Loucy (cell line): Measurements from ENCODE around the gene MGAM2.

ENCODE experiments used
- H2AFZ ChIP-seq: fragments of 200-600 bp; sonication (generic); 2 replicates; pipeline ENCODE4 v1.6.0; 2016; ENCODE audit warnings: antibody characterized with exemption, mild to moderate bottlenecking, low read length, moderate library complexity
- H3F3A ChIP-seq: fragments of 200-600 bp; 2 replicates; pipeline ENCODE4 v1.6.0; 2016; ENCODE audit warnings: antibody characterized with exemption, low read depth, mild to moderate bottlenecking
- H3K27me3 ChIP-seq: fragments of 200-600 bp; sonication (generic); 2 replicates; pipeline ENCODE4 v1.6.1; 2014; ENCODE audit warnings: low read length, mild to moderate bottlenecking; ENCODE audit not compliant: insufficient read depth, poor library complexity, severe bottlenecking
- H3K36me3 ChIP-seq: fragments of 200-600 bp; sonication (generic); 2 replicates; pipeline ENCODE4 v1.6.1; 2016; ENCODE audit warnings: low read length; ENCODE audit not compliant: insufficient read depth
- H3K4me1 ChIP-seq: fragments of 200-600 bp; sonication (generic); 2 replicates; pipeline ENCODE4 v1.5.1; 2014; ENCODE audit warnings: low read length, mild to moderate bottlenecking; ENCODE audit not compliant: insufficient read depth, poor library complexity, severe bottlenecking
- H3K4me2 ChIP-seq: fragments of 200-600 bp; sonication (generic); 2 replicates; pipeline ENCODE4 v1.6.0; 2014; ENCODE audit warnings: antibody characterized with exemption, low read length, low read depth, mild to moderate bottlenecking; ENCODE audit not compliant: poor library complexity, severe bottlenecking
- H3K4me3 ChIP-seq: fragments of 200-600 bp; sonication (generic); 2 replicates; pipeline ENCODE4 v1.5.1; 2014; ENCODE audit warnings: low read length, mild to moderate bottlenecking, mixed read lengths; ENCODE audit not compliant: poor library complexity, severe bottlenecking
- H3K79me2 ChIP-seq: fragments of 200-600 bp; sonication (generic); 2 replicates; pipeline ENCODE4 v1.6.1; 2014; ENCODE audit warnings: low read length; ENCODE audit not compliant: insufficient read depth
- H3K9ac ChIP-seq: fragments of 200-600 bp; sonication (generic); 2 replicates; pipeline ENCODE4 v1.6.0; 2014; ENCODE audit warnings: mild to moderate bottlenecking, low read depth, low read length, moderate library complexity; ENCODE audit not compliant: poor library complexity, severe bottlenecking
- H3K9me2 ChIP-seq: fragments of 200-600 bp; sonication (generic); replicated peaks from 2 replicates; pipeline ENCODE4 v1.6.1; 2016; ENCODE audit warnings: low read depth, low read length, mixed read lengths
- H3K9me3 ChIP-seq: fragments of 200-600 bp; sonication (generic); 2 replicates; pipeline ENCODE4 v1.6.1; 2014; ENCODE audit warnings: mild to moderate bottlenecking, antibody characterized with exemption, low read length, low read depth; ENCODE audit not compliant: insufficient read depth
- H4K20me1 ChIP-seq: fragments of 200-600 bp; sonication (generic); 2 replicates; pipeline ENCODE4 v1.6.0; 2014; ENCODE audit warnings: antibody characterized with exemption, low read length, mild to moderate bottlenecking; ENCODE audit not compliant: insufficient read depth, poor library complexity, severe bottlenecking
- CTCF ChIP-seq: fragments of 200-600 bp; sonication (generic); conservative IDR thresholded peaks from 2 replicates; pipeline ENCODE4 v1.5.1; 2014; ENCODE audit warnings: mild to moderate bottlenecking, antibody characterized with exemption, low read length
- EZH2phosphoT487 ChIP-seq: fragments of 200-600 bp; IDR thresholded peaks from 2 replicates; pipeline ENCODE4 v1.6.1; 2018; ENCODE audit warnings: antibody characterized with exemption, mild to moderate bottlenecking, moderate library complexity, borderline replicate concordance

Gene MGAM2

GRCh38 chr7:142196066-142196840 lies 84.7 kb downstream of the MGAM2 start:
- peaks cover 4% of the 10 kb centered on the region for H3K27me3 ChIP-seq
- no peaks in the 10 kb centered on the region for H3K4me1 ChIP-seq
- H3K79me2 ChIP-seq, result no peaks in the 10 kb centered on the region
- TF ChIP-seq EZH2phosphoT487, result no peak
- no peak for TF ChIP-seq CTCF
- no peaks in the 10 kb centered on the region for H3F3A ChIP-seq
- H3K9me2 ChIP-seq, result no peaks in the 10 kb centered on the region
- no peak overlapping the region for H3K9ac ChIP-seq
- H3K9me3 ChIP-seq, result no peaks in the 10 kb centered on the region
- H3K36me3 ChIP-seq, result no peaks in the 10 kb centered on the region
- H2AFZ ChIP-seq, result no peak overlapping the region
- H4K20me1 ChIP-seq, result no peaks in the 10 kb centered on the region
- H3K4me3 ChIP-seq, result no peak overlapping the region
- H3K4me2 ChIP-seq, result no peak overlapping the region

- TF ChIP-seq EZH2phosphoT487, result no peak
- no peak for TF ChIP-seq CTCF
- no peaks in the 10 kb centered on the region for H3K79me2 ChIP-seq
- no peaks in the 10 kb centered on the region for H3F3A ChIP-seq
- no peaks in the 10 kb centered on the region for H4K20me1 ChIP-seq
- H3K9ac ChIP-seq, result no peak overlapping the region
- no peaks in the 10 kb centered on the region for H3K9me3 ChIP-seq
- no peaks in the 10 kb centered on the region for H3K9me2 ChIP-seq
- no peaks in the 10 kb centered on the region for H3K4me1 ChIP-seq
- H3K4me2 ChIP-seq, result no peak overlapping the region
- no peak overlapping the region for H3K4me3 ChIP-seq
- H3K27me3 ChIP-seq, result peaks cover 11% of the 10 kb centered on the region
- no peaks in the 10 kb centered on the region for H3K36me3 ChIP-seq
- no peak overlapping the region for H2AFZ ChIP-seq
Measured at GRCh38 chr7:142200206-142200605, 88.7 kb downstream of the MGAM2 start.

GRCh38 chr7:142228537-142229104 lies 117.1 kb downstream of the MGAM2 start:
- Histone ChIP-seq H3K9me3 (no peaks in the 10 kb centered on the region), H3K4me3 (no peak overlapping the region), H3K4me1 (no peaks in the 10 kb centered on the region), H3K9ac (no peak overlapping the region), H3K27me3 (no peaks in the 10 kb centered on the region), H3K79me2 (no peaks in the 10 kb centered on the region), H3K36me3 (no peaks in the 10 kb centered on the region), H3F3A (no peaks in the 10 kb centered on the region), H3K9me2 (no peaks in the 10 kb centered on the region), H3K4me2 (peak overlapping the region; percentile 13), H2AFZ (no peak overlapping the region), H4K20me1 (no peaks in the 10 kb centered on the region)
- TF ChIP-seq EZH2phosphoT487 (no peak), CTCF (no peak)
